Measurements from ENCODE around the gene CATSPERZ.

The CATSPERZ gene

DNA sequence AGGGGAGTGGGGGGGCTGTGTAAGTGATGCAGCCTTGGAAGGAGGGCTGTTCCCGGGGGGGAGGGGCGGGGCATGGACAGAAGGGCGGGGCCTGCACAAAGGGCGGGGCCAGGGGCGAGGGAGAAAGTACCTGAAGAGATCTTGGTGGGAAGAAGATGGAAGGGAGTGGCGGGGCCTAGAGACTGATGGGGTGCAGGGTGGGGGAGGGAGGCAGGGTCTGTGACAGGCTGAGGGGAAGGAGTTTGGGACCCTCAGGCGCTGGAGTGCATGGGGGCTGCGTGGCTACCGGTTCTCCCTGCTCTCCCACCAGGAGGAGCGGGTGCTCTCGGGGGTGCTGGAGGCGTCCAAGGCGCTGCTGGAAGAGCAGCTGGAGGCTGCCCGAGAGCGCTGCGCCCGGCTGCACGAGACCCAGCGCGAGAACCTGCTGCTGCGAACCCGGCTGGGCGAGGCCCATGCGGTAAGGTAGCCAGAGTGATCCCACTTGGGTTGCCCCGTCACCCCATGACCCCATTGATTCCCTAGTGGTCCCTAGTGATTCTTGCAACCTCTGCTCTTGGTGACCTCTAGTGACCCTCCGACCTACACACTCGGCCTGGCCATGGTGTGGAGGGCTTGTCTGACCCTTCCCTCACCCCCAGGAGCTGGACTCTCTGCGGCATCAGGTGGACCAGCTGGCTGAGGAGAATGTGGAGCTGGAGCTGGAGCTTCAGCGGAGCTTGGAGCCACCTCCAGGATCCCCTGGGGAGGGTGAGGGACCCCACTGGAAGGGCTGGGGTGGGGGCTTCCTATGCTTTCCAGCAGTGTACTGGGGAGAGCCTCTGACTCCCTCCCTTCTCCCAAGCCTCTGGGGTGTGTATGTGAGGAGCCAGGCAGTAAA, 42.9 kb downstream of the CATSPERZ start:
- no peak for DNase-seq (ENCODE audit: low spot score)

DNA sequence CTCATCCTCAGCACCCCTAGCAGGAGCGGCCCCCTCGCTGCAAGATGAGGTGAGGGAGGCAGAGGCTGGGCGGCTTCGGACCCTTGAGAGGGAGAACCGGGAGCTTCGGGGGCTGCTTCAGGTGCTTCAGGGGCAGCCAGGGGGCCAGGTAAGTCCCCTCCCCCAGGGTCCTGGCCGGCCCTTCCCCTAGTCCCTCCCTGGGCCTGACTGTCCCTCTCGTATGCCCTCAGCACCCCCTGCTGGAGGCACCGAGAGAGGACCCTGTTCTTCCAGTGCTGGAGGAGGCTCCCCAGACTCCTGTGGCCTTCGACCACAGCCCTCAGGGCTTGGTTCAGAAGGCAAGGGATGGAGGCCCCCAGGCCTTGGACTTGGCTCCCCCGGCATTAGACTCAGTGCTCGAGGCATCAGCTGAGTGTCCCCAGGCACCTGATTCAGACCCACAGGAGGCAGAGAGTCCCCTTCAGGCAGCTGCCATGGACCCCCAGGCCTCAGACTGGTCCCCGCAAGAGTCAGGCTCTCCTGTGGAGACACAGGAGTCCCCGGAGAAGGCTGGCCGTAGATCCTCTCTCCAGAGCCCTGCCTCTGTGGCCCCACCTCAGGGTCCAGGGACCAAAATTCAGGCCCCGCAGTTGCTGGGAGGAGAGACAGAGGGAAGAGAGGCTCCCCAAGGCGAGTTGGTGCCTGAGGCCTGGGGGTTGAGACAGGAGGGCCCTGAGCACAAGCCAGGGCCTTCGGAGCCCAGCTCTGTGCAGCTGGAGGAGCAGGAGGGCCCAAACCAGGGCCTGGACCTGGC, 43.8 kb downstream of the CATSPERZ start:
- DNase-seq (ENCODE audit: low spot score): no peak

GRCh38 chr11:64344787-64345186, 44.6 kb downstream of the CATSPERZ start:
- DNase-seq (ENCODE audit: low spot score): no peak

- no peak for DNase-seq (ENCODE audit: low spot score)
These were observed 47.2 kb downstream of the CATSPERZ start for GRCh38 chr11:64347193-64347867.

GRCh38 chr11:64348383-64349024, 48.3 kb downstream of the CATSPERZ start:
- DNase-seq (ENCODE audit: low spot score): no peak

DNA sequence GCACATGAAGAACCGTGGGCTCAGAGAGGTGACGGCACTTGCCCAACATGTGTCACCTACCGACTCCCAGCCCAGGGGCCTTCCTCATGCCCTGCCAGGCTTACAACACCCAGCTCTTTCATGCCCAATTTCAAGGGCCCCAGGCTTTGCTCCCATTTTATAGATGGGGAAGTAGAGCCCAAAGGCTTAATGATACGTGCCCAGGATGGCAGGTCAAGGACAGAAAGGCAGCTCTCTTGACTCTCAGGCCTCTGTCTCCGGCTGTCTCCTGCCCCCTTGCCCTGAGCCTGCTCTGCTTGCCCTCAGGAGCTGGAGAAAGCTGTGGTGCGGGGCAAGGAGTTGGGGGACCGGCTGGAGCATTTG, 48.8 kb downstream of the CATSPERZ start:
- DNase-seq (ENCODE audit: low spot score): no peak

DNA sequence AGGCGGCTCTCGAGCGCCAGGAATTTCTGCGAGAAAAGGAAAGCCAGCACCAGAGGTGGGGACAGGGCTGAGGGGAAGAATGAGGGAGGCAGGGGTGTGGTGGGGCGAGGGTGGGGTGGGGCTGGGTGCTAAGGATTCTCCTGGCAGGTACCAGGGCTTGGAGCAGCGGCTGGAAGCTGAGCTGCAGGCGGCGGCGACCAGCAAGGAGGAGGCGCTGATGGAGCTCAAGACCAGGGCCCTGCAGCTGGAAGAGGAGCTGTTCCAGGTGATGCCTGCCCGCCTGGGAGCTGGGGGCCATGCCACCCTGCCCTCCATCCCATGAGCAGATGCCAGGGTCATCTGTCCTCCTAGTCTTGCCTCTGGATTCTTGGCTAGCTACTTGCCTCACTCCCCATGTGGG, 49.2 kb downstream of the CATSPERZ start:
- no peak for DNase-seq (ENCODE audit: low spot score)

DNA sequence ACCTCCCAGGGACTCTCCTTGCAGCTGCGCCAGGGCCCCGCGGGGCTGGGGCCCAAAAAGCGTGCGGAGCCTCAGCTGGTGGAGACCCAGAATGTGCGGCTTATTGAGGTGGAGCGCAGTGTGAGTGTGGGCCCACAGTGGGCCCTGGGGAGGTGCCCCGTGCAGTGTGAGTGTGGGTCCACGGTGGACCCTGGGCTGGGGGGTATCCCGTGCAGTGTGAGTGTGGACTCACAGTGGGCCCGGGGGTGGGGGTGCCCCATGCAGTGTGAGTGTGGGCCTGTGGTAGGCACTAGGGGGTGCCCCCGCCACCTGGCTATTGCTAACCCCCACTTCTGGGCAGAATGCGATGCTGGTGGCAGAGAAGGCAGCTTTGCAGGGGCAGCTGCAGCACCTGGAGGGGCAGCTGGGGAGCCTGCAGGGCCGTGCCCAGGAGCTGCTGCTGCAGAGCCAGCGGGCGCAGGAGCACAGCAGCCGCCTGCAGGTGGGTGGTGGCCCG, 51.0 kb downstream of the CATSPERZ start:
- DNase-seq (ENCODE audit: low spot score): no peak

- DNase-seq (ENCODE audit: low spot score): no peak
These were observed 52.2 kb downstream of the CATSPERZ start for GRCh38 chr11:64352099-64352994.

DNA sequence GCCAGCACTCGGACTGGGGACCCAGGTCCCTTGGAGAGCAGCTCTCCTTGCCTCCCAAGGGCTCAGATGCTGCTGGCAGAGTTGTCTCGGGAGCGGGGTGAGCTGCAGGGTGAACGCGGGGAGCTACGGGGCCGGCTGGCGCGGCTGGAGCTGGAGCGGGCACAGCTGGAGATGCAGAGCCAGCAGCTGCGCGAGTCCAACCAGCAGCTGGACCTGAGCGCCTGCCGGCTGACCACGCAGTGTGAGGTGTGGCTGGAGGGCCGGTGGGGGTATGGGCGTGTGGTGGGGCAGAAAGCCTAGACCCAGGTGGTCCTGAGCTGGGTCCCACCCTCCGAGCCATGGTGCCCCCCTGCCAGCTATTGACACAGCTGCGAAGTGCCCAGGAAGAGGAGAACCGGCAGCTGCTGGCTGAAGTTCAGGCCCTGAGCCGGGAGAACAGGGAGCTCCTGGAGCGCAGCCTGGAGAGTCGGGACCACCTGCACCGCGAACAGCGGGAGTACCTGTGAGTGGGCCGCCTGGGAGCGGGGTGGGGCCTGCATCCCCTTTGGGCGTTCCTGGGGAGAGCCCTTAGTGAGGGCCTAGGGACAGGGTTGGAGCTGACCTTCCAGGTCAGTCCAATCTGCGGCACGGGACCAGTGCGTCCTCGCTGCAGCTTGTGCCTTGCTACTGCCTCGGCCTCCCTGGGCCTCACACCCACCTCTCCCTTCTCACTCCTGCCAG, 53.0 kb downstream of the CATSPERZ start:
- no peak for DNase-seq (ENCODE audit: low spot score)

DNA sequence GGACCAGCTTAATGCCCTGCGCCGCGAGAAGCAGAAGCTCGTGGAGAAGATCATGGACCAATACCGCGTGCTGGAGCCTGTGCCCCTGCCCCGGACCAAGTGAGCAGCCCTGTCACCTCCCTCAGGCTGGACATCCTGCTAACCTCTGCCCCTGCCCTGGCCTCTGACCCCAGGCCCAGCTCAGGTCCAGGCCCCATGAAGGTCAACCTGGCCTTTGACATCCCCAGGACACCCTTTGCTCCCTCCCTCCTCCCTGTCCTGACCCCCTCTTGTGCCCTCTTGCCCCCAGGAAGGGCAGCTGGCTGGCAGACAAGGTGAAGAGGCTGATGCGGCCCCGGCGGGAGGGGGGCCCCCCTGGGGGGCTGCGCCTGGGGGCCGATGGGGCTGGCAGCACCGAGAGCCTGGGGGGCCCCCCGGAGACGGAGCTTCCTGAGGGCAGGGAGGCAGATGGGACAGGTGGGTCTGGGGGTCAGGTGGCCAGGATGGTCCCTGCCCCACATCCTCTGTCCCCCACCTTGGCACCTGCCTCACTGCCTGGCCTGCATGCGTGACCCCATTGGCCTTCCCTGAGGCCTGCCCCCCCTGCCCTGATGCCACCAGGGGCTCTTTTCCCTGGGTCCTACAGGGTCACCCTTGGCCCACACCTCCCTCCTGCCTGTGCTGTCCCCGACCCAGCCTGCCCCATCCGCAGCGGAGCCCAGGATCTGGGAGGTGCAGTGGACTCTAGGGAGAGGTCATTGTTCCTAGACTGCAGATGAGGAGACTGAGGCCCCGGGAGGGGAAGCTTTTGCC, 53.8 kb downstream of the CATSPERZ start:
- DNase-seq (ENCODE audit: low spot score): no peak
